HG02884 (cell line): ENCODE measurements around the gene FAM107A.

Source experiments
- ATAC-seq: cut with Tn5 transposase; IDR thresholded peaks from one replicate; pipeline ENCODE4 v1.9.1; 2021; ENCODE audit warnings: mild to moderate bottlenecking, moderate library complexity; ENCODE audit not compliant: unreplicated experiment

FAM107A gene

GRCh38 chr3:58594117-58594516 is 16.9 kb upstream of the FAM107A start:
- no peak for ATAC-seq

DNA sequence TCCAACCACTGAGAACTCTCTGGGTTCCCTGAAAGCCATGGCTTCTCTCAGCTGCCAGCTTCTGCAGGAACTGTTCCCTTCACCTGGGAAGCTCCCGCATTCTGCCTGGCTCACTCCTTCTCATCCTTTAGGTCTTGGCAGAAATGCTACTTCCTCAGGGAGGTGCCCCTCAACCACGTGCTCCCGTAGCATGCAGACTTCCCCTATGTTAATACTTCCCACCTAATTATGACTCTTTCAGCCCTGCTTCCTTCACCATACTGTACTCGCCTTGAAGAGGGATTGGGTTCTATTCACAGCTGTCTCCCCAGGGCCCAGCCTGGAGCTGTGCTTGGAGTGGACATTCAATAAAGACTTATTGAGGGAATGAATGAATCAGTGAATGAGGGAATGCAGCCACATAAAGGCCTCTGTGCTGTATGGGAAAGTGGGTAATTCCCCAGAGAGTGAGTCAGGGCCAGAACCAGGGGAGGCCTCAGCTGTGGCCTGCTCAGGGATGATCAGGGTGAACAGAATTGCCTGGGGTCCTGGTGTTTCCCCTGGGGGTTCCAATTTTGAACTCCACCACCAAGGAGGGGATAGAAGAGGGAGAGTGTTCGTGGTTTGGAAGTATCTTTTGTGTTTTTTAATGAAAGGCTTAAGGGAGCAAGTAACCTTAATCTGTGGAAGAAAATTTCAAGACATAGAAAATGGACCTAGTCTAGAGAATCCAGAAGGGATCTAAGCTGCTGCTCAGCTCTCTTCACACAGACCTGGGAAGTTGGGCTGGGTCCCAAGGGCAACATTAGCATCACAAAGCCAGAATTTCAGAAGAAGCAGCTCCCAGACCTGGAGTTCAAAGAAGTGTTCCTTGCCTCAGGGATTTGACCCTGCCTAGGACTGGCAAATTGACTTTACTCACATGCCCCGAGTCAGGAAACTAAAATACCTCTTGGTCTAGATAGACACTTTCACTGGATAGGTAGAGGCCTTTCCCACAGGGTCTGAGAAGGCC is 14.6 kb upstream of the FAM107A start:
- no peak for ATAC-seq

DNA sequence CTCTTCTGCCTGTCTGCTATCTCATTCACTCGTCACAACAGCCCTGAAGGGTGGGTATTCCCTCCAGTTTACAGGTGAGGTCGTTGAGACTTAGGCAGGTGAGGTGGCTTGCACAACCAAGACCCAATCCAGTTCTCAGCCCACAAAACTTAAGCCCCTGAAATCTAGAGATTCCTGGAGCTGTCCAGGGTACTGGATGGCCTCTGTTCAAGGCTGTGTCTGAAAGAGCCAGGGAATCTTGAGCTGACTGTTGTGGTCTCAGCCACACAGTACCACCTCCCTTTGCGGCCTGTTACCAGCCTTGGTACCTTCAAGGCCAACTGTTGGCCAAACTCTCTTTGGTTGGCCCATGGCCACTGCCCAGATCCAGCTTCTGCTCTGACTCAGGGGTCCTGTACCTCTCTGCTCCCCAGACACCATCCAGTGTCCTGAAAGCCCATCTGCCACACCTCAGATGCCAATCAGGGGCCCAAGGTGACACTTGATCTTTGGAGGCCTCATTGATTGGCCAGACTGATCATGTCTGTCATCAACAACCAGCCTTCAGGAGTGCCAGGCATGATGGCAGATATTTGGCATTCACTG is 10.9 kb upstream of the FAM107A start:
- no peak for ATAC-seq

DNA sequence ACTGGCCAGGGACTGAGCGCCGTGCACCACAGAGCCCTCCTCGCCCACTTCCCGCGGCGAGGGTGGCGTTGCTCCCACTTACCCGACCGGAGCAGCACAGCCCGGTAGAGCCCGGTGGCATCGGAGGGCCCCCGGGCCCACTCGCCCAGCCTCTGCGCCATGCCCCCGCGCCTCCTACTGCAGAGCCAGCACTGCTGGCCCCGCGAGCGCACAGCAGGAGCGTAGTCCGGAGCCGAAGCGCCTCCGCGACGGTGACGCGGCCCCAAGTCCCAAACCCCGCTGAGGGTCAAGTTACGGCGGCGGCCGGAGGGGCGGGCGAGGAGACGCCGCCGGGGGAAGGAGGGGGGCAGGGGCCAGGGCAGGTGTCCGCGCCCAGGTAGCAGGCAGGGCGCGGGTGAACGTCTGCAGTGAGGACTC is 9.6 kb upstream of the FAM107A start:
- no peak for ATAC-seq

DNA sequence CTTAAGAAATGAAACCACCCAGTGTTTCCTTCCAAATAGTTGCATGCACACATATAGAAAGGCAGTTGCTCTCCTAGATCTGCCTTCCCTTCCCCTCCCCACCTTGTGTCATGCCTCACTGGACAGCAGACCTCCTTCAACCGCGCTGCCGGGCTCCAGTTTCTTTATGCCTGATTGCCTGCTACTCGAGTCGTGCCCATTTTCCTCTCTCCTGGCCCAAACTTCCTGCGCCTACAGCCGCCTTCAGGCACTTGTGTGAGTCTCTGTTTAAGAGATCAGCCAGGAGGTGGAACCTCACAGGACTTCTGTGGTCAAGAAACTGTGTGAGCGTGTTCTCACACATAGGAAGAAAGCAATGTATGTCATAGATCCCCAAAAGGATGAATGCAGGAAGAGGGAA is 8.8 kb upstream of the FAM107A start:
- ATAC-seq, result no peak

GRCh38 chr3:58585005-58585786 is 8.0 kb upstream of the FAM107A start:
- ATAC-seq, result peak; percentile 83

- no peak for ATAC-seq
Measured at GRCh38 chr3:58584690-58585004, 7.5 kb upstream of the FAM107A start.

DNA sequence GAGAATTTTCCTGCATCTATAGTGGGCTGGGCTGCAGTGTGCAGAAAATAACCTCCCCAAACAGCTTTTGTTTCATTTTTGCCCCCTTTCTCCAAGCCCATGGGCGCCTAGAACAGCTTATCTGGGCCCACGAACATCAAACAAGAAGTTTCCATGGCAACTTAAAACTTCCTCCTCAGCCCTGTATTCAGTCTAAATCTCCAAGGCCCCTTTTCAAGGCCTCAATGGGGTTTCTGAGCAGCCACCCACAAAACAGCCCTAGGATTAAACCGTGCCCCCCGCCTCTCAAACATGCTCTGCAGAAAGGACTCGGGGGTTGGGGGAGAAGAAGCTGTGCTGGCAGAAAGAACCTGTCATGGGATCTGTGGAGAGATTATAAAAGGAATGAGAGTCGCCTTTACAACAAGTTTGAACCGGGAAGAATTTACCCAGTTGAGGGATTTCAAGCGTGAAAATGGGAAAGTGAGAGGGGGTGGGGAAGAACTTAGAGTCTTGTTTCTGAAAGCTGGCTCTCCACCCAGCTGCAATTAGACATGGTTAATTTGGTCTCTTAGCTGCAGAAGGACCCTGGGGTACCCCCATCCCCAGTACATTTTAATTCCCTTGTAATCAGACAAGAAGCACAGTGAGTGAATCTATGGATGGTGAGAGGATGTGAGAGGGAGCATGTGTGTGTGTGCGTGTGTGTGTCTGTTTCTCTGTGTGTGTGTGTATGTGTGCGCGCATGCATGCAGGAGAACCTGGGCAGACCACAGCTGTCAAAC is 4.3 kb upstream of the FAM107A start:
- no peak for ATAC-seq

DNA sequence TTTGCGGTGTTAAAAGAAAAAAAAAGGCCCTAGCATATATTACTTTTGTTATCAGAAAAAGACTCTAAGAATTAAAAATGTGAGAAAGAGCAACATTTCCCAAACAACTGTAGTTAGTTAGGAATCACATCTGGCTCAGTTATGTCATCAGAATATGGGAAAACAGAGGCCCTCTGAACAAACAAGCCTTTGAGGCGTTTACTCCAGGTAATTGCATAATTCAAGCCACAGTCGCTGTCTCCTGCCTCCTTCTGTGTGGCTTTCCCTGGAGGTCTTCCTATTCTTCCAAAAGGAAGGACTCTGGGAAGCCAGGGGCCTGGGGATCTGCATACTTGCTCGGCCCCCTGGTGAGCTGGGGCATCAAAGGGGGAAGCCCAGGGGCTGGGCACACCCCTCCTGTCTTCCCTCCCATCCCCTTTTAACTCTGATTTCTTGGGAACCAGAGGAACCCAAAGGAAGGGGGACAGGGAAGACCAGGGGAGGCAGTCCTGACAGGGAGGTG is 3.7 kb upstream of the FAM107A start:
- no peak for ATAC-seq

GRCh38 chr3:58578873-58579272 is 1.7 kb upstream of the FAM107A start:
- no peak for ATAC-seq

DNA sequence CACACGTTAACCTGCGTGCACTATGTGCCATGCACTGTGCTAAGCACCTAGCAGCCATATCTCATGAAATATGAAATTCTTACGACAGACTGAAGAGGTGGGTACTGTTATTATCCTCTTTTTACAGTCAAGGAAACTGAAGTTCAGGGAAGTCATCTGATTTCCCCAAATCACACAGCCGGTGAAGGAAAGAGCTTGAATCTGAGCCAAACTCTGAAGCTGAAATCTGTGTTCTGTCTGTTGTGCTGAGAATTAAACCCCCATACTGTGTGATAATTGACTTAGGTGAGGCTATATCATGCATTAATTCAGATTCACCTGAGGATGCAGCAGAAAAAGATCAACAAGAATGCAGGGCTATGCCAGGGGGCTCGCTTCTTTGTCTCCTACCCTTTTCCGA is 475 bp downstream of the FAM107A start:
- no peak for ATAC-seq

- no peak for ATAC-seq
Measured at GRCh38 chr3:58575971-58576652, 1.1 kb downstream of the FAM107A start.

GRCh38 chr3:58574682-58575081 is 2.5 kb downstream of the FAM107A start:
- ATAC-seq, result no peak

- no peak for ATAC-seq
Measured at GRCh38 chr3:58574106-58574505, 3.1 kb downstream of the FAM107A start.

DNA sequence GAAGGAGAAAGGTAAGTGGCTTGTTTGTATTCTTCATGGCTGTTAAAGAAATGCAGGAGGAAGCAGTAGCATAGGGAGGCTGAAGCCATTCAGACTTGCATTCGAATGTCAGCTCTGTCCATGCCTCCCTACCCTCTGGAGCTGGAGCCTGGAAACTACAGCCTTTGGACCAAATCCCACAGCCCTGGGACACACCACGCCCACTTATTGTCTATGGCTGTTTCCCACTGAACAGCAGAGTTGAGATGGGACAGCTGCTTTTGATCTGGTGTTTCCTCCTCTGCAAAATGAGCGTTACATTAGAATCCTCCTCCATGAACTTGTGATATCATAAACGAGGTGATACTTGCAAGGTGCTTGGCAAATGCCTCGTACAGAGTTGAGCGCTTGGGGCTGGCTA is 3.6 kb downstream of the FAM107A start:
- no peak for ATAC-seq

- ATAC-seq, result no peak
Measured at GRCh38 chr3:58572634-58573230, 4.5 kb downstream of the FAM107A start.

GRCh38 chr3:58572013-58572633 is 5.1 kb downstream of the FAM107A start:
- ATAC-seq, result no peak

- ATAC-seq, result no peak
Measured at GRCh38 chr3:58570851-58571250, 6.3 kb downstream of the FAM107A start.

DNA sequence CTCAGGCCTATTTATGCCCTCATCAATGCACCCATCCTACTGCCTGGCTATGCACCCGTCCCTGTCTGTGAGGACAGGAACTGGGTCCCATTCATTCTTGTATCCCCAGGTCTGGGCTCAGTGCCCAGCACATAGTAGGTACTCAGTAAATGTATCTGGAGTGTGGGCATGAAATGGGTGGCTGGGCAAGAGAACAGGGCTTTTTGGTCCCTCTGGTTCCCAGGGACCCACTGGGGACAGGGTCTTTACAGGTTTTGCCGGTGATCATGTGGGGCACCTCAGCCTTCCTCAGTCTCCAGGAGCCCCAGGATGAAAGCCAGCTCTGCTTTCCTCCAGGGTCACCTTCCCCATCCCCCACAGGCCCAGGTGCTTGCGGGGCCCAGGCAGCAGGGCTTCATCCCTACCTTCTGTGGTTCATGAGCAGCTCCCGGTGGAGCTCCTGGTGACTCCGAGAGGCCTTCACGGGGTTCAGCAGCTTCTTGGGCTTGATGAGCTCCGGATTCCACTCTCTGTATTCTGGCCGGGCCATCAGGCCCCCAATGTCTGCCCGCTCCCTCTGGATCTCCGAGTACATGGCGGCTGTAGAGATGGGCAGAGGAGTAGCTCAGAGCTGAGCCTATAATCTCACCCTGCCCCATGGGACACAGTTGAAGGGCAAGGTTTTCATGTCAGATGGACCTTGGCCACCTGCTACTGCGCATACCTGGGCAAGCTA is 7.7 kb downstream of the FAM107A start:
- no peak for ATAC-seq
